ENCODE data around the gene TTC22. TPM values are rescaled to one million over a fixed set of nuclear protein-coding genes. Genes with fewer than 3 reads are reported as not detected.

The TTC22 gene
- total RNA-seq, 1 experiment from 2014 or later, result 0.10 TPM

- no peak for TF ChIP-seq TCF7L2 (IDR thresholded peaks at IDR 0.05; ENCODE audit: low read depth, low read length)
- no peak for TF ChIP-seq POLR2AphosphoS5 (IDR thresholded peaks at IDR 0.05; ENCODE audit: low read depth, low read length)
- no peak for TF ChIP-seq CTCF (IDR thresholded peaks at IDR 0.05)
- no peak for TF ChIP-seq SIN3A (IDR thresholded peaks at IDR 0.05; ENCODE audit: borderline replicate concordance, insufficient read depth, low read depth, low read length)
- TF ChIP-seq REST (IDR thresholded peaks at IDR 0.05; ENCODE audit: insufficient read depth in 1 of 2, low read depth in 2 of 2, low read length in 1 of 2), result no peak
- no peaks in the 10 kb centered on the region for H3K9me3 ChIP-seq (ENCODE audit: control insufficient read depth, insufficient read depth, low read depth, low read length)
- CTCF ChIA-PET, result interaction anchor here (0.6 kb wide), 1 partner anchor 84 kb away, joined by 11 read pairs; no protein-coding TSS in a partner anchor
- peaks cover 2% of the 10 kb centered on the region; the same call in 1 of the 2 replicates for H3K36me3 ChIP-seq (ENCODE audit: control insufficient read depth, insufficient read depth, low read length)
- in situ Hi-C loops (cut with HindIII; ENCODE audit: low pct_unique_long_range_greater_than_20kb, low sequenced_read_pairs) (no loop called here), intact Hi-C loops (cut with micrococcal nuclease; ENCODE audit: unreplicated experiment) (no loop called here)
- H3K4me1 ChIP-seq (ENCODE audit: control insufficient read depth, insufficient read depth, low read length), result no peaks in the 10 kb centered on the region
- no TSS peak for BruUV-seq (replicated peaks)
- DNase-seq (ENCODE audit: low read depth, low spot score) (no peak), ATAC-seq (no peak)
- H3K27ac ChIP-seq (ENCODE audit: low read length), result no peak overlapping the region
- H3K4me3 ChIP-seq (ENCODE audit: low read depth in 2 of 2, low read length in 2 of 2), result no peak overlapping the region
- no peaks in the 10 kb centered on the region for H3K27me3 ChIP-seq (ENCODE audit: control insufficient read depth, insufficient read depth, low read length)
- POLR2A ChIA-PET, result no interaction called here
Measured at GRCh38 chr1:54845772-54846171, 44.6 kb upstream of the TTC22 start.

- TF ChIP-seq TCF7L2 (IDR thresholded peaks at IDR 0.05; ENCODE audit: low read depth, low read length) (no peak), REST (IDR thresholded peaks at IDR 0.05; ENCODE audit: insufficient read depth in 1 of 2, low read depth in 2 of 2, low read length in 1 of 2) (no peak), SIN3A (IDR thresholded peaks at IDR 0.05; ENCODE audit: borderline replicate concordance, insufficient read depth, low read depth, low read length) (no peak), CTCF (IDR thresholded peaks at IDR 0.05) (no peak), POLR2AphosphoS5 (IDR thresholded peaks at IDR 0.05; ENCODE audit: low read depth, low read length) (no peak)
- Histone ChIP-seq H3K4me3 (ENCODE audit: low read depth in 2 of 2, low read length in 2 of 2) (no peak overlapping the region), H3K9me3 (ENCODE audit: control insufficient read depth, insufficient read depth, low read depth, low read length) (no peaks in the 10 kb centered on the region), H3K4me1 (ENCODE audit: control insufficient read depth, insufficient read depth, low read length) (no peaks in the 10 kb centered on the region), H3K27ac (ENCODE audit: low read length) (no peak overlapping the region), H3K36me3 (ENCODE audit: control insufficient read depth, insufficient read depth, low read length) (no peaks in the 10 kb centered on the region), H3K27me3 (ENCODE audit: control insufficient read depth, insufficient read depth, low read length) (no peaks in the 10 kb centered on the region)
- ChIA-PET POLR2A (no interaction called here), CTCF (no interaction called here)
- ATAC-seq, result no peak
- in situ Hi-C loops (cut with HindIII; ENCODE audit: low pct_unique_long_range_greater_than_20kb, low sequenced_read_pairs), result no loop called here
- DNase-seq (ENCODE audit: low read depth, low spot score), result no peak
- BruUV-seq (replicated peaks), result no TSS peak
- intact Hi-C loops (cut with micrococcal nuclease; ENCODE audit: unreplicated experiment), result no loop called here
Measured at GRCh38 chr1:54844564-54844963, 43.4 kb upstream of the TTC22 start.

Data from Panc1 (cell line).